Activated gamma-delta T cell (primary cell): Measurements from ENCODE around the gene BRME1.
"Not testable (repeated sequence)": the region's sequence is repeated elsewhere in the genome, so short reads cannot be mapped to it uniquely, and the experiment has no call there.

ENCODE experiments used
- DNase-seq: peaks from one replicate; lab custom pipeline; 2025; lab: John Stamatoyannopoulos, UW

Gene BRME1

DNA sequence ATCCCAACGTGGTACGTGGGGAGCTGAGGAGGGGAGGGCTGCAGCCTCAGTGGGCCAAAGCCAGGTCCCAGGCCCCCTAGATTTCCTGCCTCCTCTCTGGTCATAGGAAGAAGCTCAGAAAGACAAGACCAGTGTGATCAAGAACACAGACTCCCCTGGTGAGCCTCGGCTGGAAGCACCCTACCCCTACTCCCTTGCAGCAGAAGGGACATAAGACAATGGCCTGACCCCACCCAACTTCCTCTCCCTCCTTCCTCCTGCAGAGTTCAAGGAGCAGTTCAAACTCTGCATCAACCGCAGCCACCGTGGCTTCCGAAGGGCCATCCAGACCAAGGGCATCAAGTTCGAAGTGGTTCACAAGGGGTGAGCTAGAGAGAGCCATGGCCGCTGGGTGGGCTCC is 20.8 kb upstream of the BRME1 start:
- no peak for DNase-seq

DNA sequence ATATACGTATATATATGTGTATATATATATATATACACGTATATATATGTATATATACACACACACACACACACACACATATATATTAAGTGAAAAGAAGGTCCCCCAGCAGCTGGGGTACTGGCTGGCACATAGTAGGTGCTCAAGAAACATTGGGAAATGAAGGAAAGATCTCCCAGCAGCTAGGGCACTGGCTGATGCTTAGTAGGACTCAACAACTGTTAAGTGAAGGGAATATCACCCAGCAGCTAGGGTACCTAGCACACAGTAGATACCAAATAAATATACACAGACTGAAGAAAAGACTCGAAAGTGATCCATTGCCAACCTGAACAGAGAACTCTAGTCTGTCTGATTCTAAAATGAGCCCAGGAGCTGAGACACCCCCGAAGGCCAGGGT is 20.1 kb upstream of the BRME1 start:
- DNase-seq: no peak

DNA sequence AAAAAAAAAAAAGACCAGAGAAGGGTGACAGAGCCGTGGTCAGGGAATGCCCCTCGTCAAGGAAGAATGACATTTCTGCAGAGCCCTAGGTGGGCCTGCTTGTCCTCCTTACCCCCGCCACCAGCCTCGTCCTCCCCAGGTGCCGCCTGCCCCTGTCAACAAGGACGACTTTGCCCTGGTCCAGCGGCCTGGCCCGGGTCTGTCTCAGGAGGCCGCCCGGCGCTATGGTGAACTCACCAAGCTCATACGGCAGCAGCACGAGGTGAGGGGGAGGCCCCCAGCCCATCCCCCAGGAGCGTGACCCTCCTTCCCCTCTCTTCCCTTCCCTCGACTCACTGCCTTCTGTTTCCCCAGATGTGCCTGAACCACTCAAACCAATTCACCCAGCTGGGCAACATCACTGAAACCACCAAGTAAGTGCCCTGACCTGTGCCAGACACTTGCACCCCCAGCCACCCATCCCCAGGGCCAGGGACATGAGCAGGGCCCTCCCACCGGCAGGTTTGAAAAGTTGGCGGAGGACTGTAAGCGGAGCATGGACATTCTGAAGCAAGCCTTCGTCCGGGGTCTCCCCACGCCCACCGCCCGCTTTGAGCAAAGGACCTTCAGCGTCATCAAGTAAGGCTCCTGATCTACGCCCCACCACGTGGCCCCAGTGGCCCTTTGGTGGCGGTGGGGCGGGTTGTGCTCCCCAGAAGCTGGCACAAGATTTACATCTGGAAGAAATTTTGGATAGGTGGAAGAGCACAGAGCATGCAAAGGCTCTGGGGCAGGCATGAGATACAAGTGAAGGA is 17.5 kb upstream of the BRME1 start:
- DNase-seq: no peak

DNA sequence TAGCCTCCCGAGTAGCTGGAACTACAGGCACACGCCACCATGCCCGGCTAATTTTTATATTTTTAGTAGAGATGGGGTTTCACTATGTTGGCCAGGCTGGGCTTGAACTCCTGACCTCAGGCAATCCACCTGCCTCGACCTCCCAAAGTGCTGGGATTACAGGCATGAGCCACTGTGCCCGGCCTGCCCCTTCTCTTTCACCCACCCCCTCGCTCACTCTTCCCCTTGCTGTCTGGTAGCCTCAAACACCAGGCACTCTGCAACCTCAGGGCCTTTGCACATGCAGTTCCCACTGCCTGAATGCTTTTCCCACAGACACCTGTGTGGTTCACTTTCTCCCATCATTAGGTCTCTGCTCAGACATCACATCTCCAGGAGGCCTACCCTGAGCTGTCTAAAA is 16.2 kb upstream of the BRME1 start:
- DNase-seq: not testable (repeated sequence)

DNA sequence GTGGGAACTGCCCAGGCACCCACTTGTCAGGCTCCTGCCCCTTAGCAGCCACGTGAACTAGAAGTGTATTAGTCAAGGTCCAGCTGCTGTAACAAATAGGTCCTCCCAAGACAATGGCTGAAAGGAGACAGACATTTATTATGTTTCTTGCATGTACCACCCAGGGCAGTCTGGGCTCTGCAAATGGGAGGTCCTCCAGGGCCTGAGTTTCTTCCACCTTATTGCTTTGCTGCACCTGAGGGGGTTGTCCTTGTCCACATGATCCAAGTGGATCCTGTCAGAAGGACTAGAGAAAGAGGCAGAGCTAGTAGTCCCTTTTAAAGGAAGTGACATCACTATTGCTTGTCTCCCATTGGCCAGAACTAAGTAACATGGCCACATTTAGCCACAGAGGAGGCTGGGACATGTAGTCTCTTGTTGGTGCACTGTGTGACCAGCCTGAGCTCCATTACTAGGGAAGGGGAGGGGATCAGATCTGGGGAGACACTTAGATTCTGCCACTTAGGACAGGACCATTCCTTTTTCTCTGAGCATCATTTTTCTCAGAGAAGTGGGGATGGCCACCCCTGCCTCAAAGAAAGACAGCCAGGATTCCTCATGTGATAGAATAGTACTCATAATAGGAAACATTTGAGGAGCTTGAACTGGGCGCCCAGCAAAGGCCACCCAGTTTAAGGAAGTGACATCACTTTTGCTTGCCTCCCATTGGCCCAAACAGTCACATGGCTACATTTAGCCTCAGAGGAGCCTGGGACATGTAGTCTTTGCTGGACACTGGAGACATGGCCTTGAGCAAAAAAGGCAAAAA is 15.2 kb upstream of the BRME1 start:
- DNase-seq: no peak

DNA sequence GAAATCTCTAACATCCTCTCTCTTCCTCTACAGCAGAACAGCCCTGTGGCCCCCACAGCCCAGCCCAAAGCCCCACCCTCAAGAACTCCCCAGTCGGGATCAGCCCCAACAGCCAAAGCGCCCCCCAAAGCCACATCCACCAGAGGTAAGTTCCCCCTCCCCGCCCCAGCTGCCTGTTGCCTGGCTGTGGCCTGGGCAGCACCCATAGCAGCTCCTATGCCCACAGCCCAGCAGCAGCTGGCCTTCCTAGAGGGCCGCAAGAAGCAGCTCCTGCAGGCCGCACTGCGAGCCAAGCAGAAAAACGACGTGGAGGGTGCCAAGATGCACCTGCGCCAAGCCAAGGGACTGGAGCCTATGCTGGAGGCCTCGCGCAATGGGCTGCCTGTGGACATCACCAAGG is 14.6 kb upstream of the BRME1 start:
- DNase-seq: no peak

DNA sequence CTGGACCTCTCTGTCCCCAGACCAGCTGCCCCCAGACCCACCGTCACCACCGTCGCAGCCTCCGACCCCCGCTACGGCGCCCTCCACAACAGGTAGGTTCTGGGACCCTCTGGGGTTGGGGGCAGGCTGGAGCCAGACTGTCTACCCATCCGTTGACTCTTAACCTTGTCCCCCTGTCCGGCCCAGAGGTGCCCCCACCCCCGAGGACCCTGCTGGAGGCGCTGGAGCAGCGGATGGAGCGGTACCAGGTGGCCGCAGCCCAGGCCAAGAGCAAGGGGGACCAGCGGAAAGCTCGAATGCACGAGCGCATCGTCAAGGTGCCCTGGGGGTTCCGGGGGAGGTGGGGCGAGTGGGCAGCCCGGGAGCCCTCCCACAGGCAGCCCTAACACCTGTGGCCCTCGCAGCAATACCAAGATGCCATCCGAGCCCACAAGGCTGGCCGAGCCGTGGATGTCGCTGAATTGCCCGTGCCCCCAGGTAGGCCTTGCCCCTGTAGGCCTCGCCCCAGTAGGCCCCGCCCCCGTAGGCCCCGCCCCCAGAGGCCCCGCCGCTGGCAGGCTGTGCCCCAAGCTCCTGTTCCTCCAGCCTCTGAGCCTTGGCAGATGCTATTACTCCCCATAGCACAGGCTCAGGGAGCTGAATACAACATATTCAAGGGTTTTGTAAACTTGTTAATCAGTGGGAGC is 13.0 kb upstream of the BRME1 start:
- DNase-seq: no peak

DNA sequence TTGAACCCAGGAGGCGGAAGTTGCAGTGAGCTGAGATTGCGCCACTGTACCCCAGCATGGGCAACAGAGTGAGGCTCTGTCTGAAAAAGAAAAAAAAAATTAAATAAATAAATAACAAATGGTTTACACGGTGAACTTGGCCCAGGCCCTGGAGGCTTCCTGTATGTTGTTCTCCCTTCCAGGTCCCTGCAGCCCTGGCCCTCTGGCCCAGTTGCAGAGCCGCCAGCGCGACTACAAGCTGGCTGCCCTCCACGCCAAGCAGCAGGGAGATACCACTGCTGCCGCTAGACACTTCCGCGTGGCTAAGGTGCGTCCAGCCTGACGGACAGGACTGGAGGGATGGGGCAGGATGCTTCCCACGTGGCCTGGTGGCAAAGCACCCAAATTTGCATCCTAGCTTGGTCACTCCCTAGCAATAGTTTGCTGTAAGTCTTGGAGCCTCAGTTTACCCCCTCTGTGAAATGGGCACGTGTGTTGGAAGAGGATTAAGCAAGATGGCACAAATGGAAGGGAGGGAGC is 12.0 kb upstream of the BRME1 start:
- DNase-seq: no peak

DNA sequence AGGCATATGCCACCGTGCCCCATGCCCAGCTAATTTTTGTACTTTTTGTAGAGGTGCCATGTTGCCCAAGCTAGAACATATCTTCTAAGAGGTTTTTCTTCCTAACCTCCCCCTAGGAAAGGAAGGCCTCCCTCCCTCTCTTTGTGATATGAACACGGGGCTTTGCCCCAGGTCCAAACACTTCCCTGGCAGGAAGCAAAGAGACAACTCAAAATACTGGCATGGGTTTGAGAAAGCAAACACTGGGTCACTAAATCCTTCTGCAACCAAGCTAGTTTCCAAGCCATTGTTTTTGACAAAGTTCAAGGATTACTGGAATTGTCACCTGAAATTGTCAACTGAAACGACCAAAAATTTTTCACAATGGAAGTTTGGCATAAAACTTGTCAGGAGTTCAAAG is 8.9 kb upstream of the BRME1 start:
- DNase-seq: no peak

DNA sequence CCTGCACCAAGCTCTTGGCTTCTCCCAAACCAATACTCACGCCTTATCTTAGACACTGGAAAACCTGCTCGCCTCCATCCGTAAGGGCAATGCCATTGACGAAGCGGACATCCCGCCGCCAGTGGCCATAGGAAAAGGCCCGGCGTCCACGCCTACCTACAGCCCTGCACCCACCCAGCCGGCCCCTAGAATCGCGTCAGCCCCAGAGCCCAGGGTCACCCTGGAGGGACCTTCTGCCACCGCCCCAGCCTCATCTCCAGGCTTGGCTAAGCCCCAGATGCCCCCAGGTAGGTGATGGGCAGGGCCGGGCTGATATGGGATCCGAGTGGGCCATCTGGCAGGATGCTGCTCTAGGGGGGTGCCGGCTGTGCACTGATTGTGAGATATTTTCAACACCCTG is 7.4 kb upstream of the BRME1 start:
- no peak for DNase-seq

DNA sequence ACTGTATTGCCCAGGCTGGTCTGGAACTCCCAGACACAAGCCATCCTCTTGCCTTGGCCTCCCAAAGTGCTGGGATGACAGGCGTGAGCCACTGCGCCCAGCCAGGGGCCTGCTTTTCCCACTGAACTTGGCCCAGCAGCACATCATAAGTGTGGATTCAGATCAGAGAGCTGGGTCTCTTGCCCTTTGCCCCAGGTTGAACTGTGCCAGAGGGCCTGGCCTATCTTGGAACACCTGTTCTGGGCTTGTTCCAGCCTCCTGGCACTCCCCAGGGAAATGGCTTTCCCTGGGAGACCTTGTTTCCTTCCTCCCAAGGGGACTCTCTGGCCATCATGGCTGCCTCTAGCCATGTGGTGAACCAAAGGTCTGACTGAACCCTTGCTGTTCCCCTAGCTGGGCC is 3.5 kb upstream of the BRME1 start:
- no peak for DNase-seq

DNA sequence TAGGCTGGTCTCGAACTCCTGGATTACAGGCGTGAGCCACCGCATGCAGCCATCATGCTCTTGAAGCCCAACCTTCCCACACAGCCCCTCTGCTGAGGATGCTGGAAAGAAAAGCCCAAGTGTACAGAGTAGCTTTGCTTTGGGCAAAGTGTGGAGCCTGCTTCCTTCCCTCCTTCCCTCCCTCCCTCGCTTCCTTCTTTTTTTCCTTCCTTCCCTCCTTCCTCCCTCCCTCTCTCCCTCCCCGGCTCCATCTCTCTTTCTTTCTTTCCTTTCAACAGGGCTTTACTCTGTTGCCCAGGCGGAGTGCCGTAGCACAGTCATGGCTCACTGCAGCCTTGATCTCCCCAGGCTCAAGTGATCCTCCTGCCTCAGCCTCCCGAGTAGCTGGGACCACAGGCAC is 2.8 kb upstream of the BRME1 start:
- DNase-seq: no peak

DNA sequence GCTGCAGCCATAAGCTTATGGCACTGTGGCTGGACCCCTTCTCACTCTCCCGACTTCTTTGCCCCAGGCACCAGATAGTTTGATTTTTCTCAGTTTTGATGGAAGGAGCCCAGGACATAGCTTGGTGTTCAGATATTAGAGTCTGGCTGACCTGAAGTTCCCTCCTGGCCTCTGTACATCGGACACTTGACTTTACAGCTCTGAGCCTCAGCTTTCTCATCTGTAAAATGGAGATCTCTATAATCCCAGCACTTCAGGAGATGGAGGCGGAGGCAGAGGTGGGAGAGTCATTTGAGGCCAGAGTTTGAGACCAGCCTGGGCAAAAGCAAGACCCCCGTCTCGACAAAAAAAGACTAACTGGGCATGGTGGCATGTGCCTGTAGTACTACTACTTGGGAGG is 993 bp upstream of the BRME1 start:
- no peak for DNase-seq

DNA sequence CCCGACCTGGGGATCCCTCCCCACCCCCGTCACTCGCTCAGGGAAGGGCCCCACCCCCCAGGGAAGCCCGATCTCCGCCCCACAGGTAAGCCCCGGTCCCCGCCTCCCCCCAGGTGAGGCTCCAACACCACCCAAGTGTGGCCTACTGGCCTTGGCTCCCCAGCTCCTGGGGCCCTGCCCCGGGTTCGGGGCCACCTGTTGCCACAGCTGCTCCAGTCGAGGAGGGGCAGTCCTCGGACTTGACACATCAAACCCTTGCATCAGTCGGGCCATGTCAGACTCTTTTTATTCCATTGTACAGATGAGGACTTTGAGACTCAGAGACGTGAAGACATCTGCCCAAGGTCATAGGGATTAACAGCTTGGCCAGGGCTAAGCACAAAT is 596 bp upstream of the BRME1 start:
- no peak for DNase-seq

DNA sequence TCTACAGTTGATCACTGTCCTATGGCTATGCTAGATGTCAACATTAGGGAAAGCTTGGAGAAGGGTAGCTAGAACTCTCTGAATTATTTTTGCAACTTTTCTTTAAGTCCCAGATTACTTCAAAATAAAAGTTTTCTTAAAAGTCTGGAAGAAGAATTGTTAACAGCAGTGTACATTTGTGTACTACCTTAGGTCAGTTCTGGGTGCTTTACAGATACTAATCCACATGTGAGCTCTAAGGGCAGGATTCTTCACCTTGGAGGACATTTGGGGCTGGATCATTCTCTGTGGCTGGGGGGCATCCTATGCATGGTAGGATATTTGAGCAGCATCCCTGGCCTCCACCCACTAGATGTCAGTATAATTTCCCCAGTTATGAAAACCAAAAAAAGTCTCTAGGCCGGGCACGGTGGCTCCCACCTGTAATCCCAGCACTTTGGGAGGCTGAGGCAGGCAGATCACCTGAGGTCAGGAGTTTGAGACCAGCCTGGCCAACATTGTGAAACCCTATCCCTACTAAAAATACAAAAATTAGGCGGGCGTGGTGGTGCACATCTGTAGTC is 2.8 kb downstream of the BRME1 start:
- no peak for DNase-seq

DNA sequence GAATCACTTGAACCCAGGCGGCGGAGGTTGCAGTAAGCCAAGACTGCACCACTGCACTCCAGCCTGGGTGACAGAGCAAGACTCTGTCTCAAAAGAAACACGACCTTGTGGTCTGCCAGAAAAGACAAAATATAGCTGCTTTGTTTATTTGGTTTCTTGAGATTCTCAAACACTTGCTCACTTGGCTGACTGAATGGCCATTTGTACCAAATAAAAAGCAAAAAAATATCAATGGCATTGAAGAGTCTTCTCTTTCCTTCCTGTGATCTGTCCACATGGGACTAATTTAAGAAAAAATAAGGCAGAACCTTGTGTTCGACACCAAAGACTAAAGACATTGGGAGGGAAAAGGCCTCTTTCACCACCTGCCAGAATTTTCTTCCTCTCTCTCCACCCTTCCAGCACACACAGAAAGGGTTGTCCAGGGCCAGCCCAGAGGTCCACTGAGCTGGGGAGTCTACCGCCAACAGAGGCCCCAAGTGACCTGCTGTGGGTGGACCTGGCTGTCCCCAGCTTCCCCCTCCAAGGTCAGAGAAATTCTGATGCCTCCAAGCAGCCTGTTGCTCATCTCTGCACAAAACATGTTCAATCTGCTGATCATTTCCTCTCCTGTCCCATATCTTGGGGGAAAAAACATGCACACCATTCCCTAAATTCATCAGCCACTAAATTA is 5.9 kb downstream of the BRME1 start:
- no peak for DNase-seq

DNA sequence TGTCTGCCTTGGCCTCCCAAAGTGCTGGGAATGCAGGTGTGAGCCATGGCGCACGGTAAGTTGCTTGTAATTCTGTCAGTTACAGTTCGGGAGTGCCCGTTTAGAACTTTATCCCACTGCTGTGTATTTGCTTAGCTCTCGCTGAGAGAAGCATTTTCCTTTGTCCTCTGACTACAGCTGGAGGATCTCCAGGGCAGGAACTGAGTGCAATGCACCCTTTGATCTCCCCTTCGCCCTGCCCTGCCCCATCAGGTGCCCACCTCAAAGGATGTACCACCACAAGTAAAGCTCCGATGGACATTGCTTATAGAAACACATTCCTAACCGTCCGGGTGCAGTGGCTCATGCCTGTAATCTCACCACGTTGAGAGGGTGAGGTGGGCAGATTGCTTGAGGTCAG is 6.5 kb downstream of the BRME1 start:
- DNase-seq: no peak

DNA sequence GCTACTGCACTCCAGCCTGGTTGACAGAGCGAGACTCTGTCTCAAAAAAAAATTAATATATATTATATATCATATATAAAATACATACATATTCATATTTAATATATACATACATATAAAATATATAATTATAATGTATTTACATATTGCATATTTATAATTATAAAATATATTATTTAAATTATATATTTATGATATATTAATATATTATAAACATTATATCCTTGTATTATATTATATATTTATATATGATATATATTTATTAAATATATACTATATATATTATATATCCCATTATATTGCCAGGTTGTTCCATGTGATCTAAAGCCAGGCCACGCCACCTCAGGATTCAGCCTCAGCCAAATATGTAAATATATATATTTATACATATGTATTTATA is 9.7 kb downstream of the BRME1 start:
- no peak for DNase-seq

DNA sequence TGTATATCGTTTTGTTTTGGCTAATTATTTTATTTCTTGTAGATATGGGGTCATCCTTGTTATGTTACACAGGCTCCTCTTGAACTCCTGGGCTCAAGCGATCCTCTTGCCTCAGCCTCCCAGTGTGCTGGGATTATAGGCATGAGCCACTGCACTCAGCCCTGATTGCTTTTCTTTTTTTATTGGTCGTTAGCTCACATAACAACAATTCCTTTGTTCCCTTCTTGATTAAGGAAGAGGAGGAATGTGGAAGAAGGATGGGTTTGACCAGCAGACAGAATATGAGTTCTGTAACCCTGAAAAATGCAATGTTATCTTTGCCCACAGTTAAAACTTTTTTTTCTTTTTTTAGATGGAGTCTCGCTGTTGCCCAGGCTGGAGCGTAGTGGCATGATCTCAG is 11.4 kb downstream of the BRME1 start:
- no peak for DNase-seq

DNA sequence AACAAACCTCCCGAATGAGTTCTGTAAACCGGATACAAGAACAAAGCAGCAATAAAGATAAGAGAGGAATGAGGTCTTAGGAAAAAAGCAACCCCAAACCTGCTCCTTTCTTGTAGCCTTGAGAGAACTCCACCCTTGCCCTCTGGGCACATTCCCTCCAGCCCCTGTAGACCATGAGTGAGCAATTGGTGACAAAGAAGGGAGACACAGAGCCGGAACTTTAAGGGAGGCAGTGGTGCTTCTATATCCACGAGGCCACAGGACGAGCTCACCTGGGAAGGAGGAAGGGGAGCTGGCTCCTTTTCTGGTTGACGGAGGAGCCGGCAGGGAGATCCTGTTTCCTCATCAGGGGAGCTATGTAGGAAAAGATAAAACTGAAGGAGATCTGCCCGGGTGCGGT is 13.0 kb downstream of the BRME1 start:
- no peak for DNase-seq

DNA sequence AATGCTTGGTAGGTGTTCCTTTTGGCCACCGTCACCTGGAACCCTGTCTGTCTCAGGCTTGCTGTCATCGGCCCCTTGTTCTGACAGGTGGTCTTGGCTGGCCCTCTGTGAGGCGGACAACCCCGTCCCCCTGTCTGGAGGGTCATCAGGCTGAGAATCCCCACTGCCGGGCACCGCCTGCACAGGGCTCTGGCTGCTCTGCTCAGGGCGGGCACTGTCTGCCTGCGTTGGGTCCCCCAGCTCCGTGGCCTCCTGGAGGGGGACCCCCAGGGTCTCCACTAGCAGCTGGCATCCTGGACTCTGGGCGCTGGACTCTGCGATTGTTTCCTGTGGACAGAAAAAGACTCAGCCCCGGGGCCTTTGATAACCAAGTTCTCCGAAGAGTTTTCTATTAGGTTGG is 15.8 kb downstream of the BRME1 start:
- DNase-seq: no peak

DNA sequence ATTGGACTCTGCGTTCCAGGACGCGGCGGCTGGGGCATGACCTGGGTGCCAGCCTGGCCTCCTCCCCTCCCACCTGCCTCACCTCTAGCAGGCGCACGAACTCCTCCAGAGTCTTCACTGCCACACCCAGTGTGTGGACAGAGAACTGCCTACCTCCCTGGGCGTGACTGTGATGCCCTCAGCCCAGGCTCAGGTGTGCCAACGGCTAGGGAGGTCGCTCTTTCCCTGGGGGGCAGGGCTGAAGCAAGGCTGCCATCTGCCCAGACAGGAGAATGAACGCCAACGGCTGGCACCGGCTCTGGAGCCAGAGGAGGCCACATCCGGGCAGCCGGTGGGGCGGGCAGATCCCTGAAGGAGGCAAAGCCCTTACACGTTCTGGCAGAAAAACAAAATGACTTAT is 17.6 kb downstream of the BRME1 start:
- DNase-seq: no peak
